A673 (cell line): ENCODE data around the gene KRI1.

Experiments
- EZH2 ChIP-seq: fragments of 200-600 bp; sonication (generic); IDR thresholded peaks from 2 replicates; pipeline ENCODE4 v1.6.1; 2017; ENCODE audit warnings: borderline replicate concordance, low read depth, mild to moderate bottlenecking, mixed read lengths, antibody characterized with exemption, low read length; ENCODE audit not compliant: poor library complexity, severe bottlenecking
- TF ChIP-seq, protein P1 (sequence below): fragments of 300-800, 200-600 bp; sonication (generic); conservative IDR thresholded peaks from 2 replicates; pipeline ENCODE4 v1.5.1; 2017; ENCODE audit warnings: low read depth, mild to moderate bottlenecking, antibody characterized with exemption, low read length, moderate library complexity, mixed read lengths

DNA sequence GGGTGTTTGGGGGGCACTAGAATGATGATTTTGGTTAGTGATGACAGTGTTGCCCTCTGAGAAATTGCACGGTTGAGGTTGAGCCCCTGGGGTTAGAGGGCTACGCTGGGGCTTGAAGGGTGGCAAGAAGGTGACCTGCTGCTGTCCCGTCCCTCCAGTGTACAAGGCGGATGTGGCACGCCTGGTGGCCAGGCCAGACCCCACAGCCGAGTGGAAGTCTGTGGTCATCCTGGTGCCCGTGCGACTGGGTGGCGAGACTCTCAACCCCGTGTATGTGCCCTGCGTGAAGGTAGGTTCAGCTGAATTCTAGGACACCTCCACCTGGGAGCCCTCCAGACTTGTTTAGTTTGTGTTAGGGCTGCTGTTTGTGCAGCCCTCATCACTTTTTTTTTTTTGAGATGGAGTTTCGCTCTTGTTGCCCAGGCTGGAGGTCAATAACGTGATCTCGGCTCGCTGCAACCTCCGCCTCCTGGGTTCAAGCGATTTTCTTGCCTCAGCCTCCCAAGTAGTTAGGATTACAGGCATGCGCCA lies 17.0 kb downstream of the KRI1 start:
- TF ChIP-seq, protein P1, sequence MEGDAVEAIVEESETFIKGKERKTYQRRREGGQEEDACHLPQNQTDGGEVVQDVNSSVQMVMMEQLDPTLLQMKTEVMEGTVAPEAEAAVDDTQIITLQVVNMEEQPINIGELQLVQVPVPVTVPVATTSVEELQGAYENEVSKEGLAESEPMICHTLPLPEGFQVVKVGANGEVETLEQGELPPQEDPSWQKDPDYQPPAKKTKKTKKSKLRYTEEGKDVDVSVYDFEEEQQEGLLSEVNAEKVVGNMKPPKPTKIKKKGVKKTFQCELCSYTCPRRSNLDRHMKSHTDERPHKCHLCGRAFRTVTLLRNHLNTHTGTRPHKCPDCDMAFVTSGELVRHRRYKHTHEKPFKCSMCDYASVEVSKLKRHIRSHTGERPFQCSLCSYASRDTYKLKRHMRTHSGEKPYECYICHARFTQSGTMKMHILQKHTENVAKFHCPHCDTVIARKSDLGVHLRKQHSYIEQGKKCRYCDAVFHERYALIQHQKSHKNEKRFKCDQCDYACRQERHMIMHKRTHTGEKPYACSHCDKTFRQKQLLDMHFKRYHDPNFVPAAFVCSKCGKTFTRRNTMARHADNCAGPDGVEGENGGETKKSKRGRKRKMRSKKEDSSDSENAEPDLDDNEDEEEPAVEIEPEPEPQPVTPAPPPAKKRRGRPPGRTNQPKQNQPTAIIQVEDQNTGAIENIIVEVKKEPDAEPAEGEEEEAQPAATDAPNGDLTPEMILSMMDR = no peak
- TF ChIP-seq EZH2 = no peak
